ENCODE data around the gene PPEF1. TPM values are rescaled to one million over a fixed set of nuclear protein-coding genes. Genes with fewer than 3 reads are reported as not detected.

The PPEF1 gene
- total and polyA plus RNA-seq, 2 of the 13 experiments (the other 11 are each of a cell fraction or from before 2014, with no cell fraction given), result not detected

- Histone ChIP-seq H3K27ac (ENCODE audit: extremely low read length, insufficient read depth, low read length) (no peak overlapping the region), H3K79me2 (ENCODE audit: insufficient read depth, low read length) (no peaks in the 10 kb centered on the region), H4K20me1 (ENCODE audit: insufficient read depth, low read length) (no peaks in the 10 kb centered on the region), H3K9ac (ENCODE audit: insufficient read depth, low read depth, low read length) (no peak overlapping the region), H3K4me1 (ENCODE audit: insufficient read depth, low read length) (no peaks in the 10 kb centered on the region), H3K4me3 (replicated peaks in 1 of 3; ENCODE audit: insufficient read depth in 1 of 3, low read depth in 2 of 3, low read length in 3 of 3) (no peak overlapping the region), H3K9me3 (ENCODE audit: low read length) (no peaks in the 10 kb centered on the region), H2AFZ (ENCODE audit: low read length) (no peak overlapping the region), H3K27me3 (ENCODE audit: control insufficient read depth in 1 of 2, insufficient read depth in 2 of 2, low read length in 2 of 2) (no peaks in the 10 kb centered on the region), H3K4me2 (ENCODE audit: low read depth, low read length) (no peak overlapping the region), H3K36me3 (replicated peaks in 1 of 2; ENCODE audit: control insufficient read depth in 1 of 2, insufficient read depth in 2 of 2, low read length in 2 of 2) (no peaks in the 10 kb centered on the region)
- in situ Hi-C loops (cut with HindIII; ENCODE audit: extremely low pct_ligation_motif_present, low pct_unique_long_range_greater_than_20kb) (no loop called here), intact Hi-C loops (cut with micrococcal nuclease; ENCODE audit: unreplicated experiment) (no loop called here)
- TF ChIP-seq ZFP36L1 (CRISPR knock-in tag; IDR thresholded peaks at IDR 0.05) (no peak), ZNF879 (CRISPR knock-in tag; IDR thresholded peaks at IDR 0.05) (no peak), JUN (CRISPR knock-in tag; IDR thresholded peaks at IDR 0.05) (no peak), ZHX1 (CRISPR knock-in tag; IDR thresholded peaks at IDR 0.05; ENCODE audit: low read depth) (no peak), HBP1 (CRISPR knock-in tag; IDR thresholded peaks at IDR 0.05; ENCODE audit: low read depth) (no peak), ZNF383 (CRISPR knock-in tag; IDR thresholded peaks at IDR 0.05; ENCODE audit: borderline replicate concordance) (no peak), SNAI1 (CRISPR knock-in tag; IDR thresholded peaks at IDR 0.05; ENCODE audit: borderline replicate concordance) (no peak), PRDM4 (CRISPR knock-in tag; IDR thresholded peaks at IDR 0.05; ENCODE audit: borderline replicate concordance) (no peak), ZNF564 (CRISPR knock-in tag; IDR thresholded peaks at IDR 0.05) (no peak), ZFP36 (IDR thresholded peaks at IDR 0.05; ENCODE audit: borderline replicate concordance, low read depth, low read length, partially characterized antibody) (no peak), NFRKB (IDR thresholded peaks at IDR 0.05) (no peak), ZNF317 (CRISPR knock-in tag; IDR thresholded peaks at IDR 0.05) (no peak), MTA1 (CRISPR knock-in tag; IDR thresholded peaks at IDR 0.05; ENCODE audit: borderline replicate concordance) (no peak), MYC (CRISPR knock-in tag; IDR thresholded peaks at IDR 0.05; ENCODE audit: borderline replicate concordance) (no peak), RAD51 (IDR thresholded peaks at IDR 0.05; ENCODE audit: borderline replicate concordance) (no peak), TOE1 (CRISPR knock-in tag; IDR thresholded peaks at IDR 0.05) (no peak), ZNF703 (CRISPR knock-in tag; IDR thresholded peaks at IDR 0.05; ENCODE audit: borderline replicate concordance) (no peak)
- ChIA-PET POLR2A (no interaction called here), CTCF (ENCODE audit: low intra/inter-chr PET ratio, low total read pairs) (no interaction called here)
- ATAC-seq, result no peak
- no TSS peak for BruUV-seq (replicated peaks)
- 39% methylated on average over 12 of the region's 12 CpGs for WGBS (ENCODE audit: low lambda C conversion rate)
- FAIRE-seq, result no peak
- no peak for DNase-seq (ENCODE audit: low spot score)
These were observed 4.9 kb upstream of the PPEF1 start for GRCh38 chrX:18702362-18703195.

Data from HepG2 (cell line).